Measurements from ENCODE around the gene VGLL3. TPM values are rescaled to one million over a fixed set of nuclear protein-coding genes. Genes with fewer than 3 reads are reported as not detected.

The VGLL3 gene
- total and polyA plus RNA-seq, 7 experiments from 2014 or later = 0.03 to 0.07 TPM; not detected in 5

GRCh38 chr3:86942206-86942605, 48.7 kb downstream of the VGLL3 start:
- no peaks in the 10 kb centered on the region for H3K27me3 Mint-ChIP-seq
- H3K4me3 Mint-ChIP-seq = no peak overlapping the region
- ChIA-PET CTCF (no interaction called here), POLR2A (no interaction called here)
- H3K9me3 Mint-ChIP-seq = peaks cover 0 to 8% (median 0%) of the 10 kb centered on the region in 11 donors
- no peak overlapping the region for H3K4me3 ChIP-seq (ENCODE audit: low read length)
- H3K36me3 Mint-ChIP-seq = no peaks in the 10 kb centered on the region
- peaks cover 0 to 5% (median 0%) of the 10 kb centered on the region in 3 experiments for H3K9me3 ChIP-seq (ENCODE audit: control insufficient read depth in 2 of 3, low read length in 3 of 3)
- no peaks in the 10 kb centered on the region for H3K4me1 Mint-ChIP-seq
- H3K4me1 ChIP-seq (ENCODE audit: control insufficient read depth in 2 of 2, insufficient read depth in 2 of 2, low read length in 2 of 2) = no peaks in the 10 kb centered on the region
- ATAC-seq = no peak
- no peak overlapping the region for H3K27ac ChIP-seq (ENCODE audit: low read depth, low read length)
- H3K36me3 ChIP-seq (ENCODE audit: control insufficient read depth in 2 of 3, insufficient read depth in 3 of 3, low read length in 3 of 3) = no peaks in the 10 kb centered on the region
- intact Hi-C loops (cut with micrococcal nuclease) = no loop called here
- no peak for DNase-seq
- no peaks in the 10 kb centered on the region for H3K27me3 ChIP-seq (ENCODE audit: control insufficient read depth in 2 of 2, insufficient read depth in 2 of 2, low read length in 2 of 2)
- no peak overlapping the region for H3K27ac Mint-ChIP-seq

- ATAC-seq = no peak
- no peaks in the 10 kb centered on the region for H3K27me3 Mint-ChIP-seq
- H3K36me3 Mint-ChIP-seq = no peaks in the 10 kb centered on the region
- Histone ChIP-seq H3K4me3 (ENCODE audit: low read length) (no peak overlapping the region), H3K36me3 (ENCODE audit: control insufficient read depth in 2 of 3, insufficient read depth in 3 of 3, low read length in 3 of 3) (no peaks in the 10 kb centered on the region), H3K27ac (ENCODE audit: low read depth, low read length) (no peak overlapping the region), H3K9me3 (ENCODE audit: control insufficient read depth in 2 of 3, low read length in 3 of 3) (peaks cover 0 to 5% (median 0%) of the 10 kb centered on the region in 3 experiments), H3K4me1 (ENCODE audit: control insufficient read depth in 2 of 2, insufficient read depth in 2 of 2, low read length in 2 of 2) (no peaks in the 10 kb centered on the region), H3K27me3 (ENCODE audit: control insufficient read depth in 2 of 2, insufficient read depth in 2 of 2, low read length in 2 of 2) (no peaks in the 10 kb centered on the region)
- no peak for DNase-seq
- no peak overlapping the region for H3K27ac Mint-ChIP-seq
- CTCF ChIA-PET = no interaction called here
- POLR2A ChIA-PET = no interaction called here
- H3K4me3 Mint-ChIP-seq = no peak overlapping the region
- peaks cover 0 to 12% (median 0%) of the 10 kb centered on the region in 11 donors for H3K9me3 Mint-ChIP-seq
- H3K4me1 Mint-ChIP-seq = no peaks in the 10 kb centered on the region
- intact Hi-C loops (cut with micrococcal nuclease) = no loop called here
Observed at GRCh38 chr3:86938416-86939105, 52.4 kb downstream of the VGLL3 start.

- no peak overlapping the region for H3K27ac Mint-ChIP-seq
- POLR2A ChIA-PET = no interaction called here
- Histone ChIP-seq H3K27ac (ENCODE audit: low read depth, low read length) (no peak overlapping the region), H3K27me3 (ENCODE audit: control insufficient read depth in 2 of 2, insufficient read depth in 2 of 2, low read length in 2 of 2) (no peaks in the 10 kb centered on the region), H3K4me3 (ENCODE audit: low read length) (no peak overlapping the region), H3K36me3 (ENCODE audit: control insufficient read depth in 2 of 3, insufficient read depth in 3 of 3, low read length in 3 of 3) (no peaks in the 10 kb centered on the region), H3K9me3 (ENCODE audit: control insufficient read depth in 2 of 3, low read length in 3 of 3) (peaks cover 0 to 5% (median 0%) of the 10 kb centered on the region in 3 experiments), H3K4me1 (ENCODE audit: control insufficient read depth in 2 of 2, insufficient read depth in 2 of 2, low read length in 2 of 2) (no peaks in the 10 kb centered on the region)
- H3K4me1 Mint-ChIP-seq = no peaks in the 10 kb centered on the region
- H3K36me3 Mint-ChIP-seq = no peaks in the 10 kb centered on the region
- no peaks in the 10 kb centered on the region for H3K27me3 Mint-ChIP-seq
- CTCF ChIA-PET = no interaction called here
- intact Hi-C loops (cut with micrococcal nuclease) = no loop called here
- H3K4me3 Mint-ChIP-seq = no peak overlapping the region
- DNase-seq = no peak
- H3K9me3 Mint-ChIP-seq = peaks cover 0 to 12% (median under 1%) of the 10 kb centered on the region in 11 donors
- ATAC-seq = no peak
Observed at GRCh38 chr3:86937306-86937791, 53.6 kb downstream of the VGLL3 start.

- POLR2A ChIA-PET = no interaction called here
- Mint-ChIP-seq H3K36me3 (no peaks in the 10 kb centered on the region), H3K4me1 (no peaks in the 10 kb centered on the region), H3K27ac (no peak overlapping the region), H3K9me3 (peaks cover 0 to 12% (median 1%) of the 10 kb centered on the region in 11 donors), H3K27me3 (no peaks in the 10 kb centered on the region), H3K4me3 (no peak overlapping the region)
- Histone ChIP-seq H3K27ac (ENCODE audit: low read depth, low read length) (no peak overlapping the region), H3K9me3 (ENCODE audit: control insufficient read depth in 2 of 3, low read length in 3 of 3) (peaks cover 0 to 5% (median 0%) of the 10 kb centered on the region in 3 experiments), H3K36me3 (ENCODE audit: control insufficient read depth in 2 of 3, insufficient read depth in 3 of 3, low read length in 3 of 3) (no peaks in the 10 kb centered on the region), H3K4me1 (ENCODE audit: control insufficient read depth in 2 of 2, insufficient read depth in 2 of 2, low read length in 2 of 2) (no peaks in the 10 kb centered on the region), H3K27me3 (ENCODE audit: control insufficient read depth in 2 of 2, insufficient read depth in 2 of 2, low read length in 2 of 2) (no peaks in the 10 kb centered on the region), H3K4me3 (ENCODE audit: low read length) (no peak overlapping the region)
- intact Hi-C loops (cut with micrococcal nuclease) = no loop called here
- ATAC-seq = no peak
- CTCF ChIA-PET = no interaction called here
- DNase-seq = no peak
Observed at GRCh38 chr3:86934851-86935250, 56.1 kb downstream of the VGLL3 start.

GRCh38 chr3:86930831-86931230, 60.1 kb downstream of the VGLL3 start:
- no peaks in the 10 kb centered on the region for H3K4me1 Mint-ChIP-seq
- H3K4me1 ChIP-seq (ENCODE audit: control insufficient read depth in 2 of 2, insufficient read depth in 2 of 2, low read length in 2 of 2) = no peaks in the 10 kb centered on the region
- H3K27ac ChIP-seq (ENCODE audit: low read depth, low read length) = no peak overlapping the region
- POLR2A ChIA-PET = no interaction called here
- no peak overlapping the region for H3K27ac Mint-ChIP-seq
- DNase-seq = no peak
- no peaks in the 10 kb centered on the region for H3K27me3 ChIP-seq (ENCODE audit: control insufficient read depth in 2 of 2, insufficient read depth in 2 of 2, low read length in 2 of 2)
- H3K36me3 Mint-ChIP-seq = no peaks in the 10 kb centered on the region
- peaks cover 0 to 11% (median 1%) of the 10 kb centered on the region in 11 donors for H3K9me3 Mint-ChIP-seq
- ATAC-seq = no peak
- H3K4me3 ChIP-seq (ENCODE audit: low read length) = no peak overlapping the region
- no peaks in the 10 kb centered on the region for H3K9me3 ChIP-seq (ENCODE audit: control insufficient read depth in 2 of 3, low read length in 3 of 3)
- CTCF ChIA-PET = no interaction called here
- no peaks in the 10 kb centered on the region for H3K27me3 Mint-ChIP-seq
- intact Hi-C loops (cut with micrococcal nuclease) = no loop called here
- no peak overlapping the region for H3K4me3 Mint-ChIP-seq
- H3K36me3 ChIP-seq (ENCODE audit: control insufficient read depth in 2 of 3, insufficient read depth in 3 of 3, low read length in 3 of 3) = no peaks in the 10 kb centered on the region

GRCh38 chr3:86930181-86930580, 60.8 kb downstream of the VGLL3 start:
- Histone ChIP-seq H3K27me3 (ENCODE audit: control insufficient read depth in 2 of 2, insufficient read depth in 2 of 2, low read length in 2 of 2) (no peaks in the 10 kb centered on the region), H3K4me3 (ENCODE audit: low read length) (no peak overlapping the region), H3K9me3 (ENCODE audit: control insufficient read depth in 2 of 3, low read length in 3 of 3) (no peaks in the 10 kb centered on the region), H3K4me1 (ENCODE audit: control insufficient read depth in 2 of 2, insufficient read depth in 2 of 2, low read length in 2 of 2) (no peaks in the 10 kb centered on the region), H3K27ac (ENCODE audit: low read depth, low read length) (no peak overlapping the region), H3K36me3 (ENCODE audit: control insufficient read depth in 2 of 3, insufficient read depth in 3 of 3, low read length in 3 of 3) (no peaks in the 10 kb centered on the region)
- no peaks in the 10 kb centered on the region for H3K27me3 Mint-ChIP-seq
- no peak overlapping the region for H3K27ac Mint-ChIP-seq
- no peaks in the 10 kb centered on the region for H3K4me1 Mint-ChIP-seq
- H3K9me3 Mint-ChIP-seq = peaks cover 0 to 11% (median 0%) of the 10 kb centered on the region in 11 donors
- ATAC-seq (no peak), DNase-seq (no peak)
- ChIA-PET CTCF (no interaction called here), POLR2A (no interaction called here)
- H3K36me3 Mint-ChIP-seq = no peaks in the 10 kb centered on the region
- H3K4me3 Mint-ChIP-seq = no peak overlapping the region
- intact Hi-C loops (cut with micrococcal nuclease) = no loop called here

GRCh38 chr3:86929046-86929445, 61.9 kb downstream of the VGLL3 start:
- Histone ChIP-seq H3K4me3 (ENCODE audit: low read length) (no peak overlapping the region), H3K9me3 (ENCODE audit: control insufficient read depth in 2 of 3, low read length in 3 of 3) (no peaks in the 10 kb centered on the region), H3K36me3 (ENCODE audit: control insufficient read depth in 2 of 3, insufficient read depth in 3 of 3, low read length in 3 of 3) (no peaks in the 10 kb centered on the region), H3K4me1 (ENCODE audit: control insufficient read depth in 2 of 2, insufficient read depth in 2 of 2, low read length in 2 of 2) (no peaks in the 10 kb centered on the region), H3K27me3 (ENCODE audit: control insufficient read depth in 2 of 2, insufficient read depth in 2 of 2, low read length in 2 of 2) (no peaks in the 10 kb centered on the region), H3K27ac (ENCODE audit: low read depth, low read length) (no peak overlapping the region)
- Mint-ChIP-seq H3K4me3 (no peak overlapping the region), H3K9me3 (peaks cover 0 to 11% (median 0%) of the 10 kb centered on the region in 11 donors), H3K4me1 (no peaks in the 10 kb centered on the region), H3K36me3 (no peaks in the 10 kb centered on the region), H3K27ac (no peak overlapping the region), H3K27me3 (no peaks in the 10 kb centered on the region)
- intact Hi-C loops (cut with micrococcal nuclease) = no loop called here
- ChIA-PET POLR2A (no interaction called here), CTCF (no interaction called here)
- DNase-seq = no peak
- no peak for ATAC-seq
